ENCODE measurements around the gene RAD52. TPM values are rescaled to one million over a fixed set of nuclear protein-coding genes. Genes with fewer than 3 reads are reported as not detected.
"Not testable (repeated sequence)": the region's sequence is repeated elsewhere in the genome, so short reads cannot be mapped to it uniquely, and the experiment has no call there.

The RAD52 gene
- total RNA-seq, 1 experiment from 2014 or later = 11.2 TPM

GRCh38 chr12:967641-968040 lies 18.1 kb upstream of the RAD52 start:
- no peak for DNase-seq (ENCODE audit: low spot score)

DNA sequence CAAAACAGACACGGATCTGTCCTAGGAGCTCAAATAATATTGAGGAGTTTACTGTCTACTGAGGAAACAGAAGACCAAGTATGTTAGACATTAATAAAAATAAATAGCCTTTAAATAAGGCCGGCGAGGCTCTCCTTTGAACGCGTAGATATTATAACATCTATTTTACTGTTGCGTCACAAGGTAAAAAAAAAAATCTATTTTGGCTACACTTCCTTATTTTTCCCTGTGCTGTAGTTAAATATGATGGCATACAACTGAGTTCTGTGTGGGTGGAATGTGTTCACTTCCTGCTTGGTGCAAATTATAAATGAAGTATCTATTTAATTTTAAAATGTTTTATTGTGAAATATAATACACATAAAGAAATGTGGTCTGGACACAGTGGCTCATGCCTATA lies 17.2 kb upstream of the RAD52 start:
- DNase-seq (ENCODE audit: low spot score) = no peak

DNA sequence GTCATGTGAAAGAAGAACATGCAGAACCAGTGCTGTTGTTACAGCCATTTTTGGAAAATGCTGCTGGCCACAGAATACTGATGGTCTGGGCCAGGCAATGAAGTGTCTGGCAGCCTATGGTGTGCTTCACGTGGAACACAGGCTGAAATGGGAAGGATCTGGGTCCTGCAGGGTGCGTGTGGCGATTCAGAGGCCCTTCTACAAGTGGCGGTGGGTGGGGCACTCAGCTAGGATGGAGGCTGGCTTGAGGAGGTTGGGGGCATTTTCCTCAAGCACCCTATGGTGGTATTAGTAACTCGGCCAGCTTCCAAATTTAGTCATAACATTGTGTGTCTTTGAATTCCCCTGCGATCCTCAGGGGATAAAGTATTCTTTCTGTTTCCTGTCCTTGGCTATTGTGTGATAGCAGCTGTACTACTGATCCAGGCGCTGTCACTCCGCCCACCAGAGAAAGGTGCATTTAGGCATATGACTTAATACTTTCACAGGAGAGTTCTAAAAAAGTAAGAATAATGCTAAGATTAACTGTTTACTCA lies 9.2 kb upstream of the RAD52 start:
- no peak for DNase-seq (ENCODE audit: low spot score)

DNA sequence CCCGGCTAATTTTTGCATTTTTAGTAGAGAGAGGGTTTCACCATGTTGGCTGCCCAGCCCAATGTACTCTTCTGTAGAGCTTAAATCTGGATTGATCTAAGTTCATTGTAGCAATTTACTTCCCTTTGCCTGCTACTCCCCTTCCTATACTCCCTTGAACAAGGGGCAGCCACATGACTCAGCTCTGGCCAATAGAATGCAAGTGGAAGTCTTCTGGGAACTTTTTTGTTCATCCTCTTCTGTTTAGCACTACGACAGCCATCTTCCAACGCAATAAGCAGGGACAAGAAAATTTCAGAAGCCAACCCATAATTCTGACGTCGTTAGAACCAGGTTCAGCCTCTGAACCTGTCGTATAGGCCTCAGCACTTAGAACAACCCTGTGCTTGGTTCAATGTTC lies 6.4 kb upstream of the RAD52 start:
- DNase-seq (ENCODE audit: low spot score) = no peak

DNA sequence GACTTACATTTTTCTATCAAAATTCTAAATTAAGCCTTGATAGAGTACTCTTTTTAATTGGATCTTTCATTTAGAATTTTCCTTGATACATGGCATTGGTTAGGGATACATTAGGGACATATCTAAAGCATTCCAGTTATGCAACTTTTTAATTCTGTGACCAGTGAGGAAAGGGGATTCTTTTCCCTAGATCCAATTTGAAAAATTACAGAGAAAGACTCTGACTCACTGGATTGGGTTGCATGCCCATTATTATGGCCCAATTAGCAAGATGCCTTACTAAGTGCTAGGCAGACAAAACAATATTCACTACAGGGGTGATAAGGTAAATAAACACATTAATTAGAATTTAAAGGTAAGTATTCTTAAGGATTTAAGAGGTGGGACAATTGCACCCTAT lies 5.2 kb upstream of the RAD52 start:
- no peak for DNase-seq (ENCODE audit: low spot score)

DNA sequence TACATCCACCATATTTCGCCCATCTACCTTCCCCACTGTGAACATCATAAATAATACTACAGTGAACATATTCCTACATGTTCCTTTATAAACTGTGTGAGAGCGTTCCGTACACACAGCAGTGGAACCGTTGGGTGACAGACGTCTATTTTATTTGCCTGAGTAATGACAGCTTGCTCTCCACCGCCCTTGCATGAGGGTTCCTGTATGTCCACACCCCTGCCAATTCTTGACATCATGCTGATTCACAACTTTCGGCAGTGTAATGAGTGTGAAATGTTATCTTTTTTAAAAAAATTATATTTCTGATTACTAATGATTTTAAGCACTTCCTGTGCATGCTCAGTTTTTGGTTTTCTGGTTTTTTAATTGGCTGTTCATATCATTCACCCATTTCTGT lies 4.3 kb upstream of the RAD52 start:
- DNase-seq (ENCODE audit: low spot score) = no peak

DNA sequence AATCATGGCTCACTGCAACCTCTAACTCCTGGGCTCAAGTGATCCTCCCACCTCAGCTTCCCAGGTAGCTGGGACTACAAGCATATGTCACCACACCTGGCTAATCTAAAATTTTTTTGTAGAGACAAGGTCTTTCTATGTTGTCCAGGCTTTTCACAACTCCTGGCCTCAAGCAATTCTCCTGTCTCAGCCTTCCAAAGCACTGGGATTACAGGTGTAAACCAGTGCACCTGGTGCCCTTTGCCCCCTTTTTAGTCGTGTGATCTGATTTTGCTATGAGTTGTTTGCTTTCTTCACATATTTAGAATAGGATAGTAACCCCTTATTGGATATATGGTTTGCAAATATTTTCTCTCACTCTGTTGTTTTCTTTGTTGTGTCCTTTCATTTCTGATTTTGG lies 1.7 kb upstream of the RAD52 start:
- no peak for DNase-seq (ENCODE audit: low spot score)

- no peak for DNase-seq (ENCODE audit: low spot score)
Measured at GRCh38 chr12:948238-948637, 1.3 kb downstream of the RAD52 start.

DNA sequence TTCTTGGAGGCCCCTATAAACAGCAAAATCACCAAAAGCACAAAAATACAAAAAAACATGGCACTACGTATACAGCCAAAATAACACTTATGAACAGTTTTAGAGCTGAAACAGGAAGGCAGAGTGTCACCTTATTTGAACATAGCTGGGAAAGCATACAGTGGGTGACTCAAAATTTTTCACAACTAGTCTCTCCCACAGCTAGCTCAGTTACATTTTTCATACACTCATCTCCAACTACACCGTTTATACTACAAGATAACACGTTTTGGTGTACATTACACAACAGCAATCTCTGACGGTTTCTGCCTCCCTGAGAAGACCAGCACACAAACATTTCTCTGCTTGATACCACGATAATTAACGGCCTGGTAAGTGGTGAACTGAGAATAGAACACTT lies 2.9 kb downstream of the RAD52 start:
- DNase-seq (ENCODE audit: low spot score) = no peak

- no peak for DNase-seq (ENCODE audit: low spot score)
Measured at GRCh38 chr12:946212-946611, 3.3 kb downstream of the RAD52 start.

DNA sequence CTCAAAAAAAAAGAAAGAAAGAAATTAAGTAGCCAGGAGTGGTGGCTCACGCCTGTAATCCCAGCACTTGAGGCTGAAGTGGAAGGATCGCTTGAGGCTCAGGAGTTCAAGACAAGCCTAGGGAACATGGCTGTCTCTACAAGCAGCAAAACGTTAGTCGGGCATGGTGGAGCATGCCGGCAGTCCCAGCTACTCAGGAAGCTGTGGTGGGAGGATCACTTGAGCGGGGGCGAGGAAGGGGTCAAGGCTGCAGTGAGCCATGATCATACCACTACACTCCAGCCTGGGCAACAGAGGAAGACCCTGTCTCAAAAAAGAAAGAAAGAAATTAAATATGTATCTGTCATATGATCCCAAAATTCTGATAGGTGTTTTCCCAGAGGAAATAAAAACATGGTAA lies 5.3 kb downstream of the RAD52 start:
- DNase-seq (ENCODE audit: low spot score) = no peak

GRCh38 chr12:943051-943450 lies 6.4 kb downstream of the RAD52 start:
- DNase-seq (ENCODE audit: low spot score) = no peak

- no peak for DNase-seq (ENCODE audit: low spot score)
Measured at GRCh38 chr12:938810-939209, 10.7 kb downstream of the RAD52 start.

DNA sequence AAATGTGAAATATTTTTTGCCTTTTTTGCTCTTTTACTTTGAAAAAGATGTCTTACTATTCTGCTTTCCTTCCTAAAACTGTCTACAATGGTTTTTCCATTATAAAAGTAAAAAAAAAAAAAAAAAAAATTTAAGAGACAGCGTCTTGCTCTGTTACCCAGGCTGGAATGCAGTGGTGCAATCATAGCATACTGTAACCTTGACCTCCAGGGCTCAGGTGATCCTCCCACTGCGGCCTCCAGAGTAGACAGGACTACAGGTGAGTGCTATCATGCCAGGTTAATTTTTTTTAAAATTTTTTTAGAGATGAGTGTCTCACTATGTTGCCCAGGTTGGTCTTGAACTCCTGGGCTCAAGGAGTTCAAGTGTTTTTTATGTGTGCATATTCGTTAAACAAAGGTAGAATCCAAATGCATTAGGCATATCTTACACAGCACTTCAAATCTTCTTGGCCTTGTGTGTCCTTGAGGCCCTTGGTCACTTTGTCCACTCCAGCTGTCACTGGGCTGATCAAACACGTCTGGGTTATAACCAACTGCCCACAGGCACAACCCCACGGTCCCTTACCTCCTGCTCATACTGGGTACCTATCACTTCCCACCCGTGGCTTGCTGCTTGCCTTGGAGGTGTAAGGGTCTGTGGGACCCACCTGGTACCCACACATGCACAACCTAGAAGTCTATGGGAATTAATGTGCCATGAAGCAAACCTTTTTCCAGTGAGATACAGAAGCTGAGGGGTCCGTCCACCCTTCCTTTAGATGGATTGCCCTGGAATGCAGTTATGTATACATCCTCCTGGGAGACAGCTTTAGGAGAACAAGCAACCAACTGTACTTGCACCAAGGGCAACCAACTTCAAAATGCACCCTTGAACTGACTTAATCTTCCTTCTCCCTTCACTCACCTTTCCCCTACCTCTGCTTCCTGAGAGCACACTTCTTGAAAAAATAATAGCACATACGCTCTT lies 12.8 kb downstream of the RAD52 start:
- DNase-seq (ENCODE audit: low spot score) = no peak

GRCh38 chr12:935891-936290 lies 13.6 kb downstream of the RAD52 start:
- DNase-seq (ENCODE audit: low spot score) = not testable (repeated sequence)

DNA sequence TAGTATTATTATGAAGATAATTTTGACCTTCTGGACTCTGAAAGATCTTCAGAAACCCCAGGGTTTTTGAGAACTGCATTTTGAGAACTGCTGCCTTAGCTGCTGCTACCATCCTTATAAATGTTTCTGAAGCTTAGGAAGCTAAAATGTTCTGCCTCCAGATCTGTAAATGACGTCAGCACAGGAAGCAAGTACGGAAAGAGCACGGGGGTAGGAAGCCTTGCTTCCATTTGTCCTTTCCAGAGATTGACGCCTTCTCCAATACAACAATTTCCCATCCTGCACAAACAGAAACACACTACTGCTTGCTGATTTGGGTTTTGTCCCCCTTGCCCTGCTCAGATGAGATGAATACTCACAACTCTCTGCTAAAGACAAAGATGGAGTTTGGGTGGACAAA lies 17.9 kb downstream of the RAD52 start:
- no peak for DNase-seq (ENCODE audit: low spot score)

DNA sequence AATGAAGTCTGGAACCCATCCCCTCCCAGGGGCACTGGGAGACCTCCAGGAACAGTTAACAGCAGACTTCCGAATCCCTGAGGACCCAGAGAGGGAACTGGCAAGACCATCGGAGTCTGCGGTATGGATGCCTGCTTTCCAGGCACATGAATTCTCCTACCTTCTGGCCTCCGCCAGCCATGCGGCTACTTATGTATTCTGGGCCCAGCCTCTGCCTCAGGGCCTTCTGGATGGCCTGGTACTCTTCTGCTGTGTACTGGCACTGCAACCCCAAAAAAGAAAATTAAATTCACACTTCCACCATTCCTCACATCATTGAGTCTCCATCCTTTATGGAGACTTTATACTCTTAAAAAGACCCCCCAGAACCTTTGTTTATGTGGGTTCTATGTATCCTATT lies 18.4 kb downstream of the RAD52 start:
- no peak for DNase-seq (ENCODE audit: low spot score)

DNA sequence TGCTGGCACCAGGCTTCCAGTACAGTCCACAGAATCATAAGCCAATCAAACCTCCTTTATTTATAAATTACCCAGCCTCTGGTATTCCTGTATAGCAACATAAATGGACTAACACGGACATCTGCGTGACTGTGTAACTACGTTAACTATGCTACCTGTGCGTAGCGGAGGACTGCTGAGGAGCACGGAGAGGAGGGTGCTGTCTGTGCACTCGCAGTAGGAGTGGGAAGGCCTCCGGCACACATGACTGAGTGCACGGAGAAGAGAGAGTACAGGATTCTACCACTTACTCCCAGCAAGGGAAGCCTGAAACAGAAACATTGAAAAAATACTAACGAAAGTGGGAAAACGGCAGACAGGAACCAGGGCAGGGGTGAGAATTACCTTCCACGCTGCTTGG lies 22.9 kb downstream of the RAD52 start:
- no peak for DNase-seq (ENCODE audit: low spot score)

GRCh38 chr12:922285-922684 lies 27.2 kb downstream of the RAD52 start:
- DNase-seq (ENCODE audit: low spot score) = no peak

GRCh38 chr12:920676-921075 lies 28.8 kb downstream of the RAD52 start:
- no peak for DNase-seq (ENCODE audit: low spot score)

DNA sequence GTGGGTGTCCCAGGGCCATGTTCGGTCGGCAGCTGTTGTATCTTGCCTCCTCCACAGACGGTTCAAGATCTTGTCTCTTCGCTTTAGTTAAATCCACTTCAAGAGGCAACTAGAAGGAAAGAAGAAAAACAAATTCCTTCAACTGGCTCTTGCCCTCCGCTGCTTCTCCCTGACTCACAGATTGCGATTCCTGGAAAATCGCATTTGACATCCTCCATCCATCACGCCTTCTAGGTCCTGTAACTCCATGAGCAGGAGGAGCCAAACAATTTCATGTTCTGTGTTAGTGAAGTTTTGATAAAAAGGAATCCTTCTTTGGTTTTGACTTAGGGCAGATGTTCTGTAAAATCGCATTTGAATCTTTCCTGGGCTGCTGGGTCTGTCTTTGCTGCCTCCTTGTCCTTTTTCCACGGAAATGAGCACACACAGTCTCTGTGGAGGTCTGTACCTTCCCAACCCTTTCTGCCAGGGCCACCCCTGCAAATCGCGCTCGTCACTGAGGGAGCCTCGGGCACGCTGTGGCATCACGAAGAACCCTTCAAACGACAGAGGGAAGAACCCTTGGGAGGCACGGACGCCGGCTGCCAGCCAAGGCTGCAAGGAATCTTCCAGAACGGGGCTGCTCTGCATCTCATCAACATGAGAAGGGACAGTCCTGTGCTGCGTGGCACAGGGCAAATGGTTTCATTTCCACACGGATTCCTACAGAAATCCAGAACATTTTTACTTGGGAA lies 32.6 kb downstream of the RAD52 start:
- no peak for DNase-seq (ENCODE audit: low spot score)

GRCh38 chr12:916240-916639 lies 33.3 kb downstream of the RAD52 start:
- DNase-seq (ENCODE audit: low spot score) = no peak

GRCh38 chr12:915090-915489 lies 34.4 kb downstream of the RAD52 start:
- no peak for DNase-seq (ENCODE audit: low spot score)
